Loucy (cell line): ENCODE results near the gene CMKLR1.

Source experiments
- H2AFZ ChIP-seq: fragments of 200-600 bp; sonication (generic); 2 replicates; pipeline ENCODE4 v1.6.0; 2016; ENCODE audit warnings: antibody characterized with exemption, mild to moderate bottlenecking, low read length, moderate library complexity
- H3F3A ChIP-seq: fragments of 200-600 bp; 2 replicates; pipeline ENCODE4 v1.6.0; 2016; ENCODE audit warnings: antibody characterized with exemption, low read depth, mild to moderate bottlenecking
- H3K27me3 ChIP-seq: fragments of 200-600 bp; sonication (generic); 2 replicates; pipeline ENCODE4 v1.6.1; 2014; ENCODE audit warnings: low read length, mild to moderate bottlenecking; ENCODE audit not compliant: insufficient read depth, poor library complexity, severe bottlenecking
- H3K36me3 ChIP-seq: fragments of 200-600 bp; sonication (generic); 2 replicates; pipeline ENCODE4 v1.6.1; 2016; ENCODE audit warnings: low read length; ENCODE audit not compliant: insufficient read depth
- H3K4me1 ChIP-seq: fragments of 200-600 bp; sonication (generic); 2 replicates; pipeline ENCODE4 v1.5.1; 2014; ENCODE audit warnings: low read length, mild to moderate bottlenecking; ENCODE audit not compliant: insufficient read depth, poor library complexity, severe bottlenecking
- H3K4me2 ChIP-seq: fragments of 200-600 bp; sonication (generic); 2 replicates; pipeline ENCODE4 v1.6.0; 2014; ENCODE audit warnings: antibody characterized with exemption, low read length, low read depth, mild to moderate bottlenecking; ENCODE audit not compliant: poor library complexity, severe bottlenecking
- H3K4me3 ChIP-seq: fragments of 200-600 bp; sonication (generic); 2 replicates; pipeline ENCODE4 v1.5.1; 2014; ENCODE audit warnings: low read length, mild to moderate bottlenecking, mixed read lengths; ENCODE audit not compliant: poor library complexity, severe bottlenecking
- H3K79me2 ChIP-seq: fragments of 200-600 bp; sonication (generic); 2 replicates; pipeline ENCODE4 v1.6.1; 2014; ENCODE audit warnings: low read length; ENCODE audit not compliant: insufficient read depth
- H3K9ac ChIP-seq: fragments of 200-600 bp; sonication (generic); 2 replicates; pipeline ENCODE4 v1.6.0; 2014; ENCODE audit warnings: mild to moderate bottlenecking, low read depth, low read length, moderate library complexity; ENCODE audit not compliant: poor library complexity, severe bottlenecking
- H3K9me2 ChIP-seq: fragments of 200-600 bp; sonication (generic); replicated peaks from 2 replicates; pipeline ENCODE4 v1.6.1; 2016; ENCODE audit warnings: low read depth, low read length, mixed read lengths
- H3K9me3 ChIP-seq: fragments of 200-600 bp; sonication (generic); 2 replicates; pipeline ENCODE4 v1.6.1; 2014; ENCODE audit warnings: mild to moderate bottlenecking, antibody characterized with exemption, low read length, low read depth; ENCODE audit not compliant: insufficient read depth
- H4K20me1 ChIP-seq: fragments of 200-600 bp; sonication (generic); 2 replicates; pipeline ENCODE4 v1.6.0; 2014; ENCODE audit warnings: antibody characterized with exemption, low read length, mild to moderate bottlenecking; ENCODE audit not compliant: insufficient read depth, poor library complexity, severe bottlenecking
- CTCF ChIP-seq: fragments of 200-600 bp; sonication (generic); conservative IDR thresholded peaks from 2 replicates; pipeline ENCODE4 v1.5.1; 2014; ENCODE audit warnings: mild to moderate bottlenecking, antibody characterized with exemption, low read length
- EZH2phosphoT487 ChIP-seq: fragments of 200-600 bp; IDR thresholded peaks from 2 replicates; pipeline ENCODE4 v1.6.1; 2018; ENCODE audit warnings: antibody characterized with exemption, mild to moderate bottlenecking, moderate library complexity, borderline replicate concordance

Gene CMKLR1

DNA sequence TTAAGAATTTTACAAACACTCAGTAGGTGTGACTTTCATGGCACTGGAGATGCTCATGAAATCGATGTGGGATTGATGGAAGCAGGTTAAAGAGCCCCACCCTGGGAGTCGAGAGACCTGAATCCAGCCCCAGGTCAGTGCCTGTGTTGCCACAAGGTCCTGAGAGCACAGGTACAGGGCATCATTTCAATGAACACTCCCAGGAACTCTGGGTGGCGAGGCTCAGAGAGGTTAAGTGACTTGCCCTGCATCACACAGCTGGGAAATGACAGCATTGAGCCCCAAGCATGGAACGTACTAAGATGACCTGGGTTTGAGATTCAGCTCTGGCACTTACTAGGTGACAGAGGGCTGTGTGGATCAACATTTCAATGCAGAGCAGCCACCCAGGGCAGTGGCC is 98.2 kb downstream of the CMKLR1 start:
- H3K36me3 ChIP-seq: no peaks in the 10 kb centered on the region
- no peaks in the 10 kb centered on the region for H3K79me2 ChIP-seq
- H3K4me3 ChIP-seq: no peak overlapping the region
- H3K4me2 ChIP-seq: no peak overlapping the region
- H3K27me3 ChIP-seq: peaks cover 3% of the 10 kb centered on the region
- no peak overlapping the region for H3K9ac ChIP-seq
- no peaks in the 10 kb centered on the region for H3K4me1 ChIP-seq
- TF ChIP-seq CTCF (no peak), EZH2phosphoT487 (no peak)
- H3K9me3 ChIP-seq: no peaks in the 10 kb centered on the region
- no peaks in the 10 kb centered on the region for H3F3A ChIP-seq
- no peaks in the 10 kb centered on the region for H3K9me2 ChIP-seq
- H2AFZ ChIP-seq: no peak overlapping the region
- no peaks in the 10 kb centered on the region for H4K20me1 ChIP-seq

GRCh38 chr12:108240027-108240785 is 98.9 kb downstream of the CMKLR1 start:
- H2AFZ ChIP-seq: no peak overlapping the region
- H3F3A ChIP-seq: no peaks in the 10 kb centered on the region
- H3K4me3 ChIP-seq: no peak overlapping the region
- no peaks in the 10 kb centered on the region for H3K9me2 ChIP-seq
- H3K27me3 ChIP-seq: peaks cover 4% of the 10 kb centered on the region
- no peak for TF ChIP-seq CTCF
- TF ChIP-seq EZH2phosphoT487: no peak
- H3K4me1 ChIP-seq: no peaks in the 10 kb centered on the region
- H3K36me3 ChIP-seq: no peaks in the 10 kb centered on the region
- no peaks in the 10 kb centered on the region for H3K9me3 ChIP-seq
- no peaks in the 10 kb centered on the region for H4K20me1 ChIP-seq
- no peaks in the 10 kb centered on the region for H3K79me2 ChIP-seq
- no peak overlapping the region for H3K9ac ChIP-seq
- H3K4me2 ChIP-seq: no peak overlapping the region

DNA sequence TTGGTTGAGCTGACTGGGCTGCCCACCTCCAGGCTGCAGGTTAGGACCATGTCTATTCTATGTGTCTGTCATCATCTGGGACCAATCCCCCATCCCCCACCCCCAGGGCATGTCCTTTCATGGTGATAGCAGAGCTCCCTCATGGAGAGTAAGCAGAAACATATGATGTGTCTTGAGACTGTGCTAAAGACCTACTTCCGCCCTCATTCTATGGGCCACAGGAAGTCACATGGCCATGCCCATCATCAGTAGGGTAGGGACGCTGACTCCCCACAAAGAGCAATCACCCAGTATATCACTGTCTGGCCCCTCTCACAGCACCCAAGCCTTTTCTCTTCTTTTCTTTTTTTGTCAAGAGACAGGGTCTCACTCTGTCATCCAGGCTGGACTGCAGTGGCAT is 99.7 kb downstream of the CMKLR1 start:
- H3K9me2 ChIP-seq: no peaks in the 10 kb centered on the region
- no peak overlapping the region for H2AFZ ChIP-seq
- no peak overlapping the region for H3K4me2 ChIP-seq
- no peaks in the 10 kb centered on the region for H3K36me3 ChIP-seq
- H3K9me3 ChIP-seq: no peaks in the 10 kb centered on the region
- no peaks in the 10 kb centered on the region for H3K79me2 ChIP-seq
- TF ChIP-seq EZH2phosphoT487: no peak
- TF ChIP-seq CTCF: no peak
- no peak overlapping the region for H3K4me3 ChIP-seq
- no peaks in the 10 kb centered on the region for H3F3A ChIP-seq
- H3K9ac ChIP-seq: no peak overlapping the region
- no peaks in the 10 kb centered on the region for H4K20me1 ChIP-seq
- H3K4me1 ChIP-seq: no peaks in the 10 kb centered on the region
- peaks cover 4% of the 10 kb centered on the region for H3K27me3 ChIP-seq
